GM18868 (cell line): ENCODE measurements around the gene MRGPRD.
"Not testable (repeated sequence)": the region's sequence is repeated elsewhere in the genome, so short reads cannot be mapped to it uniquely, and the experiment has no call there.

Source experiments
- ATAC-seq: cut with Tn5 transposase; IDR thresholded peaks from one replicate; pipeline ENCODE4 v1.9.1; 2021; ENCODE audit warnings: mild to moderate bottlenecking, moderate library complexity; ENCODE audit not compliant: unreplicated experiment

Gene MRGPRD

DNA sequence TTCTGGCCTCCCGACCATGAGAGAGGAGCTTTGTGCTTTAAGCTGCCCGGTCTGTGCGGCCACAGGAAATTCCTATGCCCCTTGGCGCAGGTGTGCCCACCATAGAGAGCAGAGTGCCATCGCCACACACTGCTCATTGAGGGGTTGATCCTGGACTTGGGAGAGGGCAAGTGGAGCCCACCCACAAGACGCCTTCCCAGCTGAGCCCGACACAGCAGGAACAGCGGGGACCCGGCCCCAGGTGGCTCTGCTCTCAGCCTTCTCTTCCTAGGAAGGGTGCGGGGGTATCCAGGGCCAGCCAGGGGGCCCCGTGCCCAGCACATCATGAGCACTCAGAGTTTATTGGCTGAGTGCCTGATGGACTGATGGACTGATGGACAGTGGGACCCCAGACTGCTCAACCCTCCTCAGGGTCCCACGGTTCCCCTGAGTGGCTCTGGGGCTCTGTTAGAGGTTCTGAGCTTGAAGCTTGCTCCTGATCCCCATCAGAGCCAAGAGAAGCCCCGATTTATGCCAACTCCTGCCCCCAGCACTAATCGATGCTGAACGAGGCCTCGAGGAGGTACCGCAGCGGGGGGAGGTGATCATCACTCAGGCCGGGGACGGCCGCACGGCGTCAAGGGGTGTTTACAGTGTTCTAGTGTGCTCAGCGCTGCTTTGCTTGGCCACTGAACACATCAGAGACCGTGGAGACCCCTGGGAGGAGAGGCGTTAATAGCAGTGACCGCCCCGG lies 13.5 kb upstream of the MRGPRD start:
- ATAC-seq, result no peak

- ATAC-seq, result no peak
These were observed 12.8 kb upstream of the MRGPRD start for GRCh38 chr11:68993546-68993945.

DNA sequence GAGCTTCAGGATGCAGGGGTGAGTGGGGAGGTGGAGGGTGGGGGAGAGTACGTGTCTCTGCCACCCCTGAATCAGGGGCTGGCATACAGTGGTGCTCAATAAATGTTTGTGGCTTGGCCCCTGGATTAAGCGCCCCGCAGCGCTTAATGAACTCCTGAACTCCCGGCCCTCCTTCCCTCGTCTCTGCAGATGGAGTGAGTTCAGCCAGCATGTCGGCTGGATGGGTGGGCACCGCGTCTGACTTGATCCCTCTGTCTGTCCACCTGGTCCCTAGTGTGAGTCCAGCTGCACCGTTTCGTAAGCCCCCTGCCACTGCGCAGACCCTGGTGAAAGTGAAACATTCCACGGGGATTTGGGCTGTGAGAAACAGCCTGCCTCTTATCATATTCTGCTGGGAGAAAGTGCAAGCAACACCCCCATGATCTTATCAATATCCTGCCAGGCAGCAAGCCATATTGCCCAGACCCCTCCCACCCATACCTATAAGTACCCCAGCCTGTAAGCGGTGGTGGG lies 12.0 kb upstream of the MRGPRD start:
- no peak for ATAC-seq

DNA sequence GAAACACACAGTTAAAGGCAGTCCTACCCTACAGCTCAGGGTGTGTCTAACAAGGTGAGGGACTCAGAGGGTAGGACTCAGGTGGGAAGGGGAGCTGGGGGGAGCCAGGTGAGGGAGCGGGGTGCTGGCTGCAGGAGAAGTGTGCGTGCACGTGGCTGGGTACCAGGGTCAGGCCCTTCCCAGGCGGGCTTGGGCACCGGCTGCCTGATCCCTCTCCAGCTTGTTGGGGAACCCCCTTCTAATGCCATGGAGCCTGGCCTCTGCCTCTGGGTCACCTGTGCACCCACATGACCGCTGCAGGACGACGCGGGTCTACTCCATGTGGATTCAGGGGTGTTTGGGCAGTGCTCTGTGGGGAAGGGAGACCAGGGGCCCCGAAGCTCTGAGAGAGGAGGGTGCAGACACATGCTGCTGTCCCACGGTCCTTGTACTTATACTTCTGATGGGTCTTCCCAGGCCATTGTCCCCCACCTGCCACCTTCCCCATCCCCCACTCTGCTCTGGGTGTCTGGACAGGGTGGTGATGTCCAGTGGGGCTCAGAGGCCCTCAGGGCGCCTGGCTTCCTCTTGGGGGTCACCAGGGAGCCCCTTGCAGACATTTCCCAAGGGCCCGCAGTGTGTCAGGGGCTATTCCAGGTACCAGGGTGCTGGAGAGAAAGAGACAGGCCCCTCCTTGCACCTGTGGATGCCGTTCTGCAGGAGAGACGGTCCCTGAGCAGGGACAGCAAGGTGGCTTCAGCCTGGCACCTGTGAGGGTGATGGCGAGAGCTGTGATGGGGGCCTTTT lies 10.4 kb upstream of the MRGPRD start:
- no peak for ATAC-seq

DNA sequence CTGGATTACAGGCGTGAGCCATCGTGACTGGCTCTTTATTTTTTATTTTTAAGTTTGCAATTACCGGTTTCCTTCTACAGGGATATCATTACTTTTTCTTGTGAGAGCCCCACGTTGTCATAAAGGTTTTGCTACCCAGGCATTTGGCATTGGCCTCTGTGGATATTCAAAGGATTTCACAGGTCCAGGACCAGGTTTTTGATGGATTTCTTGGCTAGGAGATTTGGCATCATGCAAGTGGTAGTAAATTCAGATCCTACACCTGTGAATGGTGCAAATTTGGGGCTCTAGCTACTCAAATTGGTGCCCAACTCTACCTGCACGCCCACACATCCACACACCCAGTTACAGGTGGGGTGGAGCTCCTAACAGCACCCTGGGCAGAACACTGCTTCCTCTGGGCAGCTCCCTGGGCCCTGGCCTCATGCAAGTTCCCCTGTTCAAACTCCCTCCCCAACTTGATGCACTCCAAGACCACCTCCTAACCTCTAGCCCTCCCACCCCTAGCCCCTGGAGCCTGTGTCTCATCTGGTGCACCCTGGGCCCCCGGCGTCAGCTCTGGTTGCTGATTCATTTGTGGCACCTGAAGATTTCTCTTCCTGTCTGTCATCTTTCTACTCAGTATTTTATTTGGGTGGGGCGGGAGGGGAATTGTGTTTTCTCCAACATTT lies 9.3 kb upstream of the MRGPRD start:
- no peak for ATAC-seq

- no peak for ATAC-seq
These were observed 7.7 kb upstream of the MRGPRD start for GRCh38 chr11:68988491-68988890.

DNA sequence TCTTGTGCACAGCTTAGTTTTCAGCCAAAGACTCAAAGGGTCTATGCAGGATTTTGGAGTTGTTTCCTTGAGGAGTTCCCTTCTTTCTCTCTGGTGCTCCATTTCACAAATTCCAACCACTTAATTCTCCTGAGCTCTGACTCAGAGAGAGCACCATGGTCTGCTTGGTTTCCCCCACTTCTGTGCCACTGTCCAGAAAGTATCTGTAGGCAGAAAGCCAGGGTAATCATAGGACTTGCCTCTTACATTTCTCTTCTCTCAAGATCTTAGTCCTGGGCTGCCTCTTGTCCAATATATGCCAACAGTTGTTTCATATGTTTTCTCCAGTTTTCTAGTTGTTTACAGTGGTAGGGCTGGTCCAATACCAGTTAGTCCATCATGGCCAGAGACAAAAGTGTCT lies 6.4 kb upstream of the MRGPRD start:
- ATAC-seq, result no peak

DNA sequence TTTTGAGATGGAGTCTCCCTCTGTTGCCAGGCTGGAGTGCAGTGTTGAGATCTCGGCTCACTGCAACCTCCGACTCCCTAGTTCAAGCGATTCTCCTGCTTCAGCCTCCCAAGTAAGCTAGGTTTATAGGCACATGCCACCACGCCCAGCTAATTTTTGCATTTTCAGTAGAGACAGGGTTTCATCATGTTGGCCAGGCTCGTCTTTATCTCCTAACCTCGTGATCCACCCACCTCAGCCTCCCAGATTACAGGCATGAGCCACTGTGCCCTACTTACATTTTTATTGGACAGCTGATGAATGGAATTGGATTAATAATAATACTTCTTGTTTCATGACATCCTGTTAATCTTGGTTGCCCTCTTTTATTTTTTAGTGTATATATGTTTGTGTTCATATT lies 3.0 kb upstream of the MRGPRD start:
- no peak for ATAC-seq

DNA sequence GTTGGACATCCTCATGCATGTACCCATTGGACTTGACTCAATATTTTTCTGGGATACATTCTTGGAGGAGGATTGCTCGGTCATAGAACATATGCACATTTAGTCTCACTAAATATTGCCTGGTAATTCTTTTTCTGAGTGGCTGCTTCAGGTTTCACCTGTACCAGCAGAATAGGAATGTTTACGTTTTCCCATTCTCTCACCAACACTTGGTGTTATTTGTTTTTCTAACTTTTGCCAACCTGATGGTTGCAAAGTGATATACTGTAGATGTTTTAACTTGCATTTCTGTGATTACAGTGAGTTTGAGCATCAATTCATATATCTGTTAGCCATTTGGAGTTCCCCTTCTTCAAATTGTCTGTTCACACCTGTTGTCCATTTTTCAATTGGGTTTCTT lies 1.3 kb upstream of the MRGPRD start:
- no peak for ATAC-seq

DNA sequence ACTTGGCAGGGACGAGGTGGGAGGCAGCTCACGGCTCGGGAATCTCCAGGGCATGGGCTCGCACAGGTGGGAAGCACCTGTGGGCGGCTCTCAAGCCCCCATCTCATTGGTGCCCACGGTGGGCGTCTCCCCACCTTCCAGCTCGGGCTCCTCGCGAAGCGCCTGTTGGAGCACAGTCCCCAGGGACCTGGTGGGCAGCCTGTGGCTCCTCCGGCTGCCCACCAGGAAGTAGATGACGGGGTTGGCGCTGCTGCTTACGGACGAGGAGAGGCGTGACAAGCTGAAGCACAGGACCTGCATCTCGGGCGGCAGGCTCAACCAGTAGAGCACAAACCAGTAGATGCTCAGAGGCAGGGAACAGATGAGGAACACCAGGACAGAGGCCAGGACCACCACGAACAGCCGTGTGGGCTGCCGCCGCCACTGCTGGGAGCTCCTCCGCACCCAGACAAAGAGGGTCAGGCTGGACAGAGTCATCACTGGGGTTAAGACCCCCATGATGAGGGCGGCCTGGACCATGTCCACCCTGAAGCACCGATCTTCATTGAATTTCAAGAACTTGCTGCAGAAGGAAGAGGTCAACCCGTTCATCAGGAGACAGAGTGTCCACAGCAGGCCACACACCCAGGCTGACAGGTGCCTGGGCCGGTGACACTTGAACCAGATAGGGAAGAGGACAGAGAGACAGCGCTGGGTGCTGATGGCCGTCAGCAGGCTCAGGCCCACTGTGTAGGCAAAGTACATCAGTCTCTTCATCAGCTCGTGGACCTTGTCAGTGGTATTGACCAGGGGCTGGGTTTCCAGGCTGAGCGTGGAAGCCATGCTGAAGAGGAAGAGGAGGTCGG lies 633 bp downstream of the MRGPRD start:
- ATAC-seq, result no peak

GRCh38 chr11:68978931-68979594 lies 1.7 kb downstream of the MRGPRD start:
- ATAC-seq, result no peak

DNA sequence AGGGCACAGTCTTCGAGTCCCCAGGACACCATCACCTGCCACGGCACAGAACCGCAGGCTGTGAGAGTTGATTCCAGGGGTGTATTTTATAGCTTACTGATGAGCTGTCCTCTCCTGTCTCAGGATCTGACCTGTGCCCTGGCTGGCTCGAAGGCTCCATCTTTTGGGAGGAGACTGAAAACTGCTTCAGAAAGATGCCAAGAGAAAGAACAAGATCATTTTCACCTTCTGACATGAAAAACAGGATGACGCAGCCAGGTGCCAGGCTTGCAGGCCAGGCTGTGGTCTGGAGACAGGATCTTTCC lies 2.2 kb downstream of the MRGPRD start:
- ATAC-seq, result no peak

DNA sequence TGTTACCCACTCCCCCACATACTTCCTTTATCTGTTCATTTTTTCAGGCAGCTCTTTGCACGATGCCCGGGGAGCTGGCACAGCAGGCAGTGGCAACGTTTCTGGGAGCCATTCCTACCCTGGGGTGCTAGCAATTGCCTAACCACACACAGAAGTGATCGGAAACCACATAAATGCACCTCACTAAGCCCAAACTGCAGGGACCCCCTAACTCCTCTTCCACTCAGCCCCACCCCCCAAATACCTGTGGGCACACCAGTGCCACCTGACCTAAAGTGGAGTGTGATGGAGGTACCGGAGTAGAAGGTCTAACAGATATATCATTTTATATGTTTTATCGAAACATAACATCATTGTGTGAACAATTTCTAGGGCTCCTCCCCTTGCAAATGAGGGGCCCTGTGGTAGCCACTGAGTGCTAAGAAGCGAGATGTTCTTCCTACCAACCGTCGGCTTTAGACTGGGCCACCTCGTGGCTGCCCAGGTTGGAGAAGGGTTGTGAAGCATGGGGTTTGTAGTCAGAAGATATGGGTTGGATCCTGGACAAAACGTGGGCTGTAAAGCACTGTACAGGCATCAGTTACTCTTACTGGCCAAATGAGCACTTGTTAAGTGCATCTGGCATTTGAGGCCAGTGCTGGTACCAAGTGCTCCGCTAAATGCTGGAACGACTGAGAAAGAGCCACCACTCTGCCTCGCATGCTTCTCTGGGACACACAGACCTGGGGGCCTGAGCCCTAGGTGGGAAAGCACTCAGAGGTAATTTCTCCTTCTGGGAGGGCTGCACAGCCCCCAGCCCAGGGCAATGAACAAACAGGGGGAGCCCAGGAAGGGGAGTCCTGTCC lies 2.8 kb downstream of the MRGPRD start:
- no peak for ATAC-seq

GRCh38 chr11:68976563-68976962 lies 4.2 kb downstream of the MRGPRD start:
- no peak for ATAC-seq

DNA sequence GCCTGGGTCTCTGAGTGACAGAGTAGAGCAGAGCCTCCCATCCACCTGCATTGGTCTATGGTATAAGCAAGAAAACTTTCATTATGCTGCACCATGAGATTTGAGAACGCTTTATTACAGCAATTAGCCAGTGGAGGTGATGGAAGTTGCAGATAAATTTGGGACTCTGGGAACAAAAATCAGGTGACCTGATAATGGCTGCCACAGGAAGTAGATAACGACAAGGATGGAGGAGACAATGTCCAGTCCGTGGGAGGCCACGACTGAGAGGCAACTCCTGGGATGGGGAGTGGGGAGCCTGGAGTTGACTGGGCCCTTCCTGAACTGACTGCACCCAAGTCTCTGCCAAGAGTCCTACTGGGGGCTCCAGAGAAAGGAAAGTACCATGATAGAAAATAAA lies 4.7 kb downstream of the MRGPRD start:
- ATAC-seq, result no peak

- ATAC-seq, result no peak
These were observed 6.2 kb downstream of the MRGPRD start for GRCh38 chr11:68974421-68975194.

DNA sequence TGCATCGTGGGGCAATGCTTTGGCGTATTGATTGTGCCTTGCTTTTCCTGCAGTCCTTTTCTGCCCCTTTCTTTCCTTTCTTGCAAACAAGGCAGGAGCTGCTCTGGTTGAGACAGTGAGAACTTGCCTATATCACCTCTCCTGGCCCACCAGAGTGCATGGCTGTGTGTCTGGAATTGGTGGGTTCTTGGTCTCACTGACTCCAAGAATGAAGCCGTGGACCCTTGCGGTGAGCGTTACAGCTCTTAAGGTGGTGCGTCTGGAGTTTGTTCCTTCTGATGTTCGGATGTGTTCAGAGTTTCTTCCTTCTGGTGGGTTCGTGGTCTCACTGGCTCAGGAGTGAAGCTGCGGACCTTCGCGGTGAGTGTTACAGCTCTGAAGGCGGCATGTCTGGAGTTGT lies 7.1 kb downstream of the MRGPRD start:
- not testable (repeated sequence) for ATAC-seq

- no peak for ATAC-seq
These were observed 7.6 kb downstream of the MRGPRD start for GRCh38 chr11:68973219-68973618.
